ENCODE data around the gene GVQW3. TPM values are rescaled to one million over a fixed set of nuclear protein-coding genes. Genes with fewer than 3 reads are reported as not detected.

The GVQW3 gene
- total and polyA plus RNA-seq, 2 of the 13 experiments (the other 11 are each of a cell fraction or from before 2014, with no cell fraction given): 5.0 to 5.6 TPM

- TF ChIP-seq ZNF703 (CRISPR knock-in tag; IDR thresholded peaks at IDR 0.05; ENCODE audit: borderline replicate concordance) (no peak), HMGXB3 (CRISPR knock-in tag; IDR thresholded peaks at IDR 0.05; ENCODE audit: borderline replicate concordance) (peak; percentile 94), ZBTB44 (CRISPR knock-in tag; IDR thresholded peaks at IDR 0.05) (0 out of 2 replicates have a peak, but pooled peaks have one; percentile 55), ZNF136 (CRISPR knock-in tag; IDR thresholded peaks at IDR 0.05; ENCODE audit: low read depth) (no peak), ARNT (IDR thresholded peaks at IDR 0.05) (no peak), ZMYM2 (CRISPR knock-in tag; IDR thresholded peaks at IDR 0.05) (no peak), GFI1 (CRISPR knock-in tag; IDR thresholded peaks at IDR 0.05; ENCODE audit: borderline replicate concordance) (no peak), ZBTB7A (CRISPR knock-in tag; IDR thresholded peaks at IDR 0.05) (no peak), ZHX1 (CRISPR knock-in tag; IDR thresholded peaks at IDR 0.05; ENCODE audit: low read depth) (peak; percentile 91), ZNF333 (CRISPR knock-in tag; IDR thresholded peaks at IDR 0.05; ENCODE audit: borderline replicate concordance) (0 out of 2 replicates have a peak, but pooled peaks have one; percentile 29), ZNF777 (CRISPR knock-in tag; IDR thresholded peaks at IDR 0.05) (peak; percentile 95), CENPBD1 (CRISPR knock-in tag; IDR thresholded peaks at IDR 0.05; ENCODE audit: borderline replicate concordance, low read depth) (no peak), ARNT2 (CRISPR knock-in tag; IDR thresholded peaks at IDR 0.05; ENCODE audit: low read depth) (no peak), E2F2 (CRISPR knock-in tag; IDR thresholded peaks at IDR 0.05; ENCODE audit: borderline replicate concordance) (no peak), ZFP37 (CRISPR knock-in tag; IDR thresholded peaks at IDR 0.05; ENCODE audit: borderline replicate concordance) (no peak), TCF7 (IDR thresholded peaks at IDR 0.05; ENCODE audit: low read depth) (no peak), MXI1 (IDR thresholded peaks at IDR 0.05; ENCODE audit: borderline replicate concordance, low read depth, low read length) (0 out of 3 replicates have a peak, but pooled peaks have one; percentile 60), ZNF33B (CRISPR knock-in tag; IDR thresholded peaks at IDR 0.05) (peak; percentile 45; the same call in 1 of the 2 replicates)
Measured at GRCh38 chr11:76444384-76445120, 63.4 kb downstream of the GVQW3 start, which contains the start of gene EMSY (continued).
